ENCODE results near the gene DAPK2. TPM values are rescaled to one million over a fixed set of nuclear protein-coding genes. Genes with fewer than 3 reads are reported as not detected.

Gene DAPK2
- total and polyA plus RNA-seq, 2 donors (not counting 1 experiment from before 2014, with no cell fraction given), result 8.3 to 31.9 TPM

GRCh38 chr15:64004056-64004455 lies 42.2 kb downstream of the DAPK2 start:
- intact Hi-C loops (cut with micrococcal nuclease), result no loop called here
- no peak overlapping the region for H3K9ac ChIP-seq (ENCODE audit: low read length)
- H3K4me2 ChIP-seq (replicated peaks; ENCODE audit: low read depth, low read length, poor library complexity, severe bottlenecking), result no peak overlapping the region
- TF ChIP-seq CTCF (IDR thresholded peaks at IDR 0.05), result no peak
- no peak for TF ChIP-seq EZH2 (IDR thresholded peaks at IDR 0.05; ENCODE audit: borderline replicate concordance, insufficient read depth, low read depth, low read length, poor library complexity, severe bottlenecking)
- no peaks in the 10 kb centered on the region for H4K20me1 ChIP-seq (ENCODE audit: control insufficient read depth, insufficient read depth, low read length, poor library complexity, severe bottlenecking)
- no peaks in the 10 kb centered on the region for H3K9me3 Mint-ChIP-seq (ENCODE audit: insufficient read depth)
- no peak overlapping the region for H2AFZ ChIP-seq (ENCODE audit: insufficient read depth, low read depth, low read length, poor library complexity, severe bottlenecking)
- no peak for ATAC-seq (ENCODE audit: low read depth)
- CTCF ChIA-PET, result interaction anchor here (1.3 to 1.6 kb wide), 2 partner anchors 9 to 19 kb away, joined by 4 to 6 read pairs; no protein-coding TSS in a partner anchor
- H3K27me3 ChIP-seq (replicated peaks in 1 of 4; ENCODE audit: control extremely low read depth in 1 of 4, control insufficient read depth in 3 of 4, insufficient read depth in 4 of 4, low read length in 3 of 4), result peaks cover 0 to 7% (median 3%) of the 10 kb centered on the region in 4 experiments
- no peak for DNase-seq
- no peaks in the 10 kb centered on the region for H3K27me3 Mint-ChIP-seq
- no peak overlapping the region for H3K4me3 Mint-ChIP-seq
- POLR2A ChIA-PET, result no interaction called here
- H3K4me1 Mint-ChIP-seq, result peaks cover 20% of the 10 kb centered on the region
- no peaks in the 10 kb centered on the region for H3K36me3 ChIP-seq (replicated peaks in 1 of 2; ENCODE audit: control extremely low read depth in 1 of 2, control insufficient read depth in 1 of 2, extremely low read depth in 1 of 2, insufficient read depth in 2 of 2, low read length in 1 of 2)
- H3K27ac ChIP-seq (ENCODE audit: low read length in 2 of 2), result no peak overlapping the region
- no peak overlapping the region for H3K27ac Mint-ChIP-seq
- no peak overlapping the region for H3K4me3 ChIP-seq (ENCODE audit: control extremely low read depth in 1 of 5, extremely low read depth in 1 of 5, insufficient read depth in 1 of 5, low read depth in 2 of 5, low read length in 4 of 5)
- H3K4me1 ChIP-seq (ENCODE audit: control insufficient read depth in 2 of 2, insufficient read depth in 2 of 2, low read length in 2 of 2), result peaks cover 4 to 14% of the 10 kb centered on the region in 2 donors
- WGBS (ENCODE audit: insufficient coverage), result no CpG with 5 or more reads among the region's 2 CpGs
- H3K79me2 ChIP-seq (ENCODE audit: control insufficient read depth, insufficient read depth, low read length), result peaks cover 5% of the 10 kb centered on the region
- no peaks in the 10 kb centered on the region for H3K9me3 ChIP-seq (ENCODE audit: control extremely low read depth in 1 of 3, control insufficient read depth in 2 of 3, insufficient read depth in 1 of 3, low read length in 2 of 3)

GRCh38 chr15:64003182-64003581 lies 43.1 kb downstream of the DAPK2 start:
- no peaks in the 10 kb centered on the region for H3K27me3 Mint-ChIP-seq
- Histone ChIP-seq H3K27me3 (replicated peaks in 1 of 4; ENCODE audit: control extremely low read depth in 1 of 4, control insufficient read depth in 3 of 4, insufficient read depth in 4 of 4, low read length in 3 of 4) (peaks cover 0 to 7% (median 3%) of the 10 kb centered on the region in 4 experiments), H2AFZ (ENCODE audit: insufficient read depth, low read depth, low read length, poor library complexity, severe bottlenecking) (no peak overlapping the region), H3K4me3 (ENCODE audit: control extremely low read depth in 1 of 5, extremely low read depth in 1 of 5, insufficient read depth in 1 of 5, low read depth in 2 of 5, low read length in 4 of 5) (no peak overlapping the region), H3K27ac (ENCODE audit: low read length in 2 of 2) (no peak overlapping the region), H4K20me1 (ENCODE audit: control insufficient read depth, insufficient read depth, low read length, poor library complexity, severe bottlenecking) (no peaks in the 10 kb centered on the region), H3K79me2 (ENCODE audit: control insufficient read depth, insufficient read depth, low read length) (peaks cover 5% of the 10 kb centered on the region), H3K36me3 (replicated peaks in 1 of 2; ENCODE audit: control extremely low read depth in 1 of 2, control insufficient read depth in 1 of 2, extremely low read depth in 1 of 2, insufficient read depth in 2 of 2, low read length in 1 of 2) (no peaks in the 10 kb centered on the region), H3K9me3 (ENCODE audit: control extremely low read depth in 1 of 3, control insufficient read depth in 2 of 3, insufficient read depth in 1 of 3, low read length in 2 of 3) (no peaks in the 10 kb centered on the region), H3K4me1 (ENCODE audit: control insufficient read depth in 2 of 2, insufficient read depth in 2 of 2, low read length in 2 of 2) (peaks cover 0 to 14% of the 10 kb centered on the region in 2 donors), H3K4me2 (replicated peaks; ENCODE audit: low read depth, low read length, poor library complexity, severe bottlenecking) (no peak overlapping the region), H3K9ac (ENCODE audit: low read length) (no peak overlapping the region)
- H3K27ac Mint-ChIP-seq, result no peak overlapping the region
- no peaks in the 10 kb centered on the region for H3K9me3 Mint-ChIP-seq (ENCODE audit: insufficient read depth)
- intact Hi-C loops (cut with micrococcal nuclease), result no loop called here
- DNase-seq (no peak), ATAC-seq (ENCODE audit: low read depth) (no peak)
- POLR2A ChIA-PET, result no interaction called here
- 93% methylated on average over 1 of the region's 4 CpGs for WGBS (ENCODE audit: insufficient coverage)
- CTCF ChIA-PET, result interaction anchor here (1.6 kb wide), 1 partner anchor 8 kb away, joined by 6 read pairs; no protein-coding TSS in a partner anchor
- H3K4me3 Mint-ChIP-seq, result no peak overlapping the region
- TF ChIP-seq EZH2 (IDR thresholded peaks at IDR 0.05; ENCODE audit: borderline replicate concordance, insufficient read depth, low read depth, low read length, poor library complexity, severe bottlenecking) (no peak), CTCF (IDR thresholded peaks at IDR 0.05) (no peak)
- H3K4me1 Mint-ChIP-seq, result peaks cover 19% of the 10 kb centered on the region

Data from B cell (primary cell).